ENCODE data around the gene GRM8.

DNA sequence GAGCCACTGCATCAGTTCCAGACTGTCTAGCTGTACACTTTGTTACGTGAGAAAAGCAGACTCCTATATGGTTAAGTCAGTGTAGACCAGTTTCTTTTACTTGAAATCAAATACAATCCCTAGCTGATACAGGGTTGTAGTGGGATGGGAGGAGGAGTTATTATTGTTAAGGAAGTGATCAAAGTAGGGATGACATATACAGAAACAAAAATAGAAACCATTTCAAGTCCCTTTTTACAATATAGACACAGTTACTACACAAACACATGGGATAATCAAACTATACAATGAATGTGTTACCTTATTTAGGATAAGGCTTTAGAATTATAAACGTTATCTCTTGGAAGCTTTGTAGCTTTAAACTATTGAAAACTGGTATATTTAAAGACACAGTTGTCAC, 233.9 kb downstream of the GRM8 start:
- TF ChIP-seq, protein P1, sequence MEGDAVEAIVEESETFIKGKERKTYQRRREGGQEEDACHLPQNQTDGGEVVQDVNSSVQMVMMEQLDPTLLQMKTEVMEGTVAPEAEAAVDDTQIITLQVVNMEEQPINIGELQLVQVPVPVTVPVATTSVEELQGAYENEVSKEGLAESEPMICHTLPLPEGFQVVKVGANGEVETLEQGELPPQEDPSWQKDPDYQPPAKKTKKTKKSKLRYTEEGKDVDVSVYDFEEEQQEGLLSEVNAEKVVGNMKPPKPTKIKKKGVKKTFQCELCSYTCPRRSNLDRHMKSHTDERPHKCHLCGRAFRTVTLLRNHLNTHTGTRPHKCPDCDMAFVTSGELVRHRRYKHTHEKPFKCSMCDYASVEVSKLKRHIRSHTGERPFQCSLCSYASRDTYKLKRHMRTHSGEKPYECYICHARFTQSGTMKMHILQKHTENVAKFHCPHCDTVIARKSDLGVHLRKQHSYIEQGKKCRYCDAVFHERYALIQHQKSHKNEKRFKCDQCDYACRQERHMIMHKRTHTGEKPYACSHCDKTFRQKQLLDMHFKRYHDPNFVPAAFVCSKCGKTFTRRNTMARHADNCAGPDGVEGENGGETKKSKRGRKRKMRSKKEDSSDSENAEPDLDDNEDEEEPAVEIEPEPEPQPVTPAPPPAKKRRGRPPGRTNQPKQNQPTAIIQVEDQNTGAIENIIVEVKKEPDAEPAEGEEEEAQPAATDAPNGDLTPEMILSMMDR (IDR thresholded peaks at IDR 0.05; ENCODE audit: low read length) = no peak
- TF ChIP-seq EZH2 (optimal IDR thresholded peaks at IDR 0.05; ENCODE audit: low read depth, low read length) (no peak), EZH2phosphoT487 (IDR thresholded peaks at IDR 0.05; ENCODE audit: low read length) (no peak)
